HL-60 (cell line): ENCODE data around the gene LHX2.

Source experiments
- GABPA ChIP-seq: IDR thresholded peaks from 2 replicates; pipeline ENCODE4 v1.6.1; 2012; ENCODE audit warnings: low read depth
- POLR2AphosphoS5 ChIP-seq: IDR thresholded peaks from 2 replicates; pipeline ENCODE4 v1.6.1; 2012; ENCODE audit warnings: low read depth
- SPI1 ChIP-seq: IDR thresholded peaks from 2 replicates; pipeline ENCODE4 v1.6.1; 2012; ENCODE audit warnings: low read depth, mild to moderate bottlenecking, borderline replicate concordance
- TF ChIP-seq, protein P1 (sequence below): IDR thresholded peaks from one replicate; pipeline ENCODE4 v1.5.1; 2011; ENCODE audit warnings: low read length, control low read depth, inconsistent platforms; ENCODE audit not compliant: insufficient read depth
- TF ChIP-seq, protein P2 (sequence below): IDR thresholded peaks from 2 replicates; pipeline ENCODE4 v1.6.1; 2012; ENCODE audit warnings: low read depth; ENCODE audit not compliant: insufficient replicate concordance

DNA sequence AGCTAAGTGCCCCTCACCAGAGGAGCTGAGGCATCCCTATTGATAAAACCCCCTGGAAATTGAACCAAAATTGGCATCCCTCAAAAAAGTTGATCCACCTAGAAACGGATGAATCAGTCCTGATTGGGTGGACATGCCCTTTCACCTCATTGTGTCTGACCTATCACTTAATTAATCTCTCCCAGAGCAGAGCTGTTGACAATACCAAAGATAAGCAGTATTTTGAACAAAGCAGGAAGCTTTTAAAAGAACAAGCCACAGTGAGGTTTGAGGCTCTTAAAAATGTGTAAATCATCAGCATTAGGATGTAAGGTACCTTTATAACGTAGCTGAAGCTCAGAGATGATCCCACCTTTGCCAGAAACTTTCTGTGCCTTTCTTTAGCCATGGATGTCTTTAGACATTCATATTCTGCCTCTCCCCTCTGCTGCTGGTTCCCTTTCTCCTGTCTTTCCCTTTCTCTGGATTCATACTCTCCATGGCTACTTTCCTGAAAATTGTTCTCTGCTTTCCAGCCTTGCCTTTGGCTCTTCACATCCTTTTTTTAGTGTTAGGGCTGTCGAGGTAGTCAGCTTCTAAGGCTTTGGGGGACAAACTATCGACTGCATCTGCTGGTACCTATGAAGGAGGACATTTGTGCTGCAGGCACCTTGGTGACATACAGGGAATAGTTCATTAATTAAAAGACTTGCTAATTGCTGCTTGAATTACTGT is 7.8 kb upstream of the LHX2 start:
- TF ChIP-seq POLR2AphosphoS5 (no peak), GABPA (no peak), SPI1 (no peak)
- TF ChIP-seq, protein P1, sequence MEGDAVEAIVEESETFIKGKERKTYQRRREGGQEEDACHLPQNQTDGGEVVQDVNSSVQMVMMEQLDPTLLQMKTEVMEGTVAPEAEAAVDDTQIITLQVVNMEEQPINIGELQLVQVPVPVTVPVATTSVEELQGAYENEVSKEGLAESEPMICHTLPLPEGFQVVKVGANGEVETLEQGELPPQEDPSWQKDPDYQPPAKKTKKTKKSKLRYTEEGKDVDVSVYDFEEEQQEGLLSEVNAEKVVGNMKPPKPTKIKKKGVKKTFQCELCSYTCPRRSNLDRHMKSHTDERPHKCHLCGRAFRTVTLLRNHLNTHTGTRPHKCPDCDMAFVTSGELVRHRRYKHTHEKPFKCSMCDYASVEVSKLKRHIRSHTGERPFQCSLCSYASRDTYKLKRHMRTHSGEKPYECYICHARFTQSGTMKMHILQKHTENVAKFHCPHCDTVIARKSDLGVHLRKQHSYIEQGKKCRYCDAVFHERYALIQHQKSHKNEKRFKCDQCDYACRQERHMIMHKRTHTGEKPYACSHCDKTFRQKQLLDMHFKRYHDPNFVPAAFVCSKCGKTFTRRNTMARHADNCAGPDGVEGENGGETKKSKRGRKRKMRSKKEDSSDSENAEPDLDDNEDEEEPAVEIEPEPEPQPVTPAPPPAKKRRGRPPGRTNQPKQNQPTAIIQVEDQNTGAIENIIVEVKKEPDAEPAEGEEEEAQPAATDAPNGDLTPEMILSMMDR: no peak
- TF ChIP-seq, protein P2, sequence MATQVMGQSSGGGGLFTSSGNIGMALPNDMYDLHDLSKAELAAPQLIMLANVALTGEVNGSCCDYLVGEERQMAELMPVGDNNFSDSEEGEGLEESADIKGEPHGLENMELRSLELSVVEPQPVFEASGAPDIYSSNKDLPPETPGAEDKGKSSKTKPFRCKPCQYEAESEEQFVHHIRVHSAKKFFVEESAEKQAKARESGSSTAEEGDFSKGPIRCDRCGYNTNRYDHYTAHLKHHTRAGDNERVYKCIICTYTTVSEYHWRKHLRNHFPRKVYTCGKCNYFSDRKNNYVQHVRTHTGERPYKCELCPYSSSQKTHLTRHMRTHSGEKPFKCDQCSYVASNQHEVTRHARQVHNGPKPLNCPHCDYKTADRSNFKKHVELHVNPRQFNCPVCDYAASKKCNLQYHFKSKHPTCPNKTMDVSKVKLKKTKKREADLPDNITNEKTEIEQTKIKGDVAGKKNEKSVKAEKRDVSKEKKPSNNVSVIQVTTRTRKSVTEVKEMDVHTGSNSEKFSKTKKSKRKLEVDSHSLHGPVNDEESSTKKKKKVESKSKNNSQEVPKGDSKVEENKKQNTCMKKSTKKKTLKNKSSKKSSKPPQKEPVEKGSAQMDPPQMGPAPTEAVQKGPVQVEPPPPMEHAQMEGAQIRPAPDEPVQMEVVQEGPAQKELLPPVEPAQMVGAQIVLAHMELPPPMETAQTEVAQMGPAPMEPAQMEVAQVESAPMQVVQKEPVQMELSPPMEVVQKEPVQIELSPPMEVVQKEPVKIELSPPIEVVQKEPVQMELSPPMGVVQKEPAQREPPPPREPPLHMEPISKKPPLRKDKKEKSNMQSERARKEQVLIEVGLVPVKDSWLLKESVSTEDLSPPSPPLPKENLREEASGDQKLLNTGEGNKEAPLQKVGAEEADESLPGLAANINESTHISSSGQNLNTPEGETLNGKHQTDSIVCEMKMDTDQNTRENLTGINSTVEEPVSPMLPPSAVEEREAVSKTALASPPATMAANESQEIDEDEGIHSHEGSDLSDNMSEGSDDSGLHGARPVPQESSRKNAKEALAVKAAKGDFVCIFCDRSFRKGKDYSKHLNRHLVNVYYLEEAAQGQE: no peak
